Cardiac septum (tissue), 1 donor: ENCODE results near the gene CHN1. TPM values are rescaled to one million over a fixed set of nuclear protein-coding genes. Genes with fewer than 3 reads are reported as not detected.

Experiments
- DNase-seq: peaks from one replicate; pipeline ENCODE4 v3.0.0-alpha.2; 2020; ENCODE audit warnings: low spot score
- intact Hi-C: fragments of 100-400 bp; cut with DNase I; formaldehyde crosslinking; loops from one replicate; pipeline ENCODE4 v1.14.0; 2022
- total RNA-seq: library from RNA; stranded (reverse); fragmentation: NEBNext Ultra II Directional; extraction: Animal tissue kit (Norgen Biotek cat#: 25700); gene quantifications from one replicate; pipeline ENCODE4 v1.2.1, GENCODE V29; 2021
- donor health status: DM: no; HTN: no; CAD: no.

Gene CHN1
- total RNA-seq, 1 donor from 2014 or later = 23.8 TPM

DNA sequence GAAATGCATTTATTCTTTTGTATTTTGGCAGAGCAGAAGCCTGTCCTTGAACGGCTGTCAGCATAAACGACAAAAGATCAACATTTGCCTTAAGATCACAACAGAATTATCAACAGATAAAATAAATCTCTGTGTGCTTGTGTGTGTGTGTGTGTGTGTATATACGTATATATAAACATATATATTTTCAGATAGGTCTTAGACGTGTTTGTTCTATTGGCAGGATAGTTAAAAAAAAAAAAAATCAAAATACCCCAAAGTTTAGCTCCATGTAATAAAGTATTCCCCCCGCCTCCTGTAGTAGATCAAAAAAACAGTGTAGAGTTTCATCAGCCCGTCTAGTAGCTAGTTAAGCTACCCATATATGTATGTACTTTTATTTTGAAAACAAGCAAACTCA lies 107.9 kb downstream of the CHN1 start:
- intact Hi-C loops = no loop called here
- no peak for DNase-seq

DNA sequence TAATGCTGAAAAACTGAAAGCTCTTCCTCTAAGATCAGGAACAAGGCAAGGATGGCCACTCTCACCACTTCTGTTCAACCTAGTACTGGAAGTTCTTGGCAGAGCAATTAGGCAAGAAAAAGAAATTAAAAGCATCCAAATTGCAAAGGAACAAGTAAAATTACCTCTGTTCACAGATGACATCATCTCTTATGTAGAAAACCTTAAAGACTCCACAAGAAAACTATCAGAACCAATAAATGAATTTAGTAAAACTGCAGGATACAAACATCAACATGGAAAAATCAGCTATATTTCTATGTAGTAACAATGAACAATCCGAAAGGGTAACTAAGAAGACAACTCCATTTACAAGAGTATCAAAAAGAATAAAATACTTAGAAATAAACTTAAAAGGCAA lies 112.2 kb downstream of the CHN1 start:
- intact Hi-C loops = no loop called here
- DNase-seq = no peak

GRCh38 chr2:174892546-174892945 lies 112.6 kb downstream of the CHN1 start:
- intact Hi-C loops = no loop called here
- no peak for DNase-seq

- no peak for DNase-seq
- intact Hi-C loops = no loop called here
Observed at GRCh38 chr2:174888646-174889271, 116.4 kb downstream of the CHN1 start.

GRCh38 chr2:174888146-174888545 lies 117.0 kb downstream of the CHN1 start:
- intact Hi-C loops = no loop called here
- no peak for DNase-seq

GRCh38 chr2:174882416-174882815 lies 122.8 kb downstream of the CHN1 start:
- intact Hi-C loops = no loop called here
- DNase-seq = no peak

- intact Hi-C loops = no loop called here
- DNase-seq = no peak
Observed at GRCh38 chr2:174881678-174882077, 123.5 kb downstream of the CHN1 start.

- no peak for DNase-seq
- intact Hi-C loops = no loop called here
Observed at GRCh38 chr2:174878537-174879147, 126.5 kb downstream of the CHN1 start.

GRCh38 chr2:174877751-174878150 lies 127.4 kb downstream of the CHN1 start:
- intact Hi-C loops = no loop called here
- no peak for DNase-seq

DNA sequence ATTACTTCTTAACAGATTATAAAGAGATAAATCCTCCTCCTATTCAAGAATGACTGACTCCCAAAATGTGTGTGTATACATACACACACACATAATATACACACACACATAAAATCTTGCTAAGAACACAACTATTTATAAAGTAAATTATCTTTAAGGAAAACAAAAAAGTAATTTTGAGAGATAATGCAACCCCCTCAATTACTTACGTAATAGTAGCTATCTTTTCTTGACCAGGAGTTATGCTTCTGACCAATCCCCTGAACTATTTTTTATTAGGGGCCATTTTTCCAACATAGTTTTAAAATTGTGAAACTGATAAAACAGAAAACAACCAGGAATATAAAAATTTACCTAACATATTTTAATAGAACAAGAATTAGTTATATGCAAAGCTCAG lies 127.9 kb downstream of the CHN1 start:
- intact Hi-C loops = no loop called here
- DNase-seq = no peak

GRCh38 chr2:174874085-174874484 lies 131.1 kb downstream of the CHN1 start:
- no peak for DNase-seq
- intact Hi-C loops = no loop called here

- DNase-seq = no peak
- intact Hi-C loops = no loop called here
Observed at GRCh38 chr2:174873471-174873870, 131.7 kb downstream of the CHN1 start.

GRCh38 chr2:174870787-174871186 lies 134.4 kb downstream of the CHN1 start:
- DNase-seq = no peak
- intact Hi-C loops = no loop called here

DNA sequence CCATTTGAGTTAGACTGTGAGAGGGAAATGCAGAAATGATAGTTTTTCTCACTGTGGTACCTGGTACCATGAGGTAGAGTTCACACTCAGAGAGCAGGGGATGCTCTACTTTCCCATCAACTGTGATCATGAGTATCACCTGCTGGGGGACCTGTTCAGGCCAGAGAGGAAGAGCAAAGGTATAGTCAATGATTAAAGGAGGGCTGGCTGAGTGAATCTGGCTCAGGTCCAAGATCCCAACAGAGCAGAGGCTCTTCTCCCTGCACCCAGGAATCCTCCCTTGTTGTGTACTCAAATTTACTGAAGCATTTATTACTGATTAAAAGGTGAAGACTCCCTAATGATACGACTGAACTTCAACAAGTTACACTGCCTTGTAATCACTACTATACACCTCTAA lies 136.3 kb downstream of the CHN1 start:
- intact Hi-C loops = no loop called here
- no peak for DNase-seq

GRCh38 chr2:174866421-174866820 lies 138.8 kb downstream of the CHN1 start:
- intact Hi-C loops = no loop called here
- DNase-seq = no peak

DNA sequence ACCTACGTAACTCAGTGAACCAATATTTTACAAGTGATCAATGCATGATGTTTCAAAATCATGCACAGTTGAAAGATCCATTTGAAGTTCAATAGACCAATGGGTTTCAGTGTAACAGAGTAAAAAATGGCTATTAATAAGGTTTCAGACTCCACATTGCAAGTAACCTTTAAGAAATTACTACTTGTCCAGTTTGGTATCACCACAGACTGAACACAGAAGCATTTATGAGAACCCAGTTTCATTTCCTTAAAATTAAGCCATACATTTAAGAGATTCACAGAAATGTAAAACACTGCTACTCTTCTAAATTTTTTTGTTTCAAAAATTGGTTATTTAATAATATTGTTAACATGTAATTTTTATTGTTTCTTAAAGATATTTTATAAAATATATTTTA lies 142.0 kb downstream of the CHN1 start:
- no peak for DNase-seq
- intact Hi-C loops = no loop called here

GRCh38 chr2:174859563-174860169 lies 145.5 kb downstream of the CHN1 start:
- intact Hi-C loops = no loop called here
- DNase-seq = no peak

GRCh38 chr2:174858745-174859144 lies 146.4 kb downstream of the CHN1 start:
- intact Hi-C loops = no loop called here

DNA sequence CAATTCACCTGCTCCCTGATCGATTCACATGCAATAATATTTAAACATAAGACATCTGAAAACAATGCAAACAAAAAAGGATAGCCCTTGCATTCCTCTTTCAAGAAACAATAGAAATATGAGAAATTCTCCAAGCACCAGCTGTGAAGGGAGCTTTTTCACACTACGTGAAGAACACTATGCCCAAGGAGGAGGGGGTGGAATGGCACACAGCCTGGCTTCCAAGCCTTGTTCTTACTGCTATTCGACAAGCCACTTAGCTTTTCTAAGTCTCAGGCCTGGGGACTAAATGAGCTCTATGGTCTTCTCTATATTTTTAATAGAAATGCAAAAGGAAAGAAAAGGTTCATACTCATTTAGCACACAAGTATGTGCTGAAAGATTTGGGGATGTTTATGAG lies 148.7 kb downstream of the CHN1 start:
- no peak for DNase-seq
- intact Hi-C loops = no loop called here

More at GRCh38 chr2:174858745-174859144, 146.4 kb downstream of the CHN1 start:
- DNase-seq = no peak

- intact Hi-C loops = no loop called here
- DNase-seq = no peak
Observed at GRCh38 chr2:174846941-174847938, 157.9 kb downstream of the CHN1 start.
